H1 (cell line): ENCODE data around the gene ELP5. TPM values are rescaled to one million over a fixed set of nuclear protein-coding genes. Genes with fewer than 3 reads are reported as not detected.

Experiments
- CTCF ChIA-PET: fragments of 300-600 bp; sonication (Branson Sonifier 250); formaldehyde crosslinking; loops from one replicate; lab custom pipeline; 2021; ENCODE audit not compliant: partially characterized antibody; lab: Charles Lee
- POLR2A ChIA-PET: fragments of 300-600 bp; sonication (Branson Sonifier 250); formaldehyde crosslinking; loops from one replicate; lab custom pipeline; 2021; ENCODE audit warnings: inconsistent platforms; ENCODE audit not compliant: partially characterized antibody; lab: Charles Lee
- DNase-seq, 2 experiments: peaks; one replicate each; pipeline versions ENCODE4 v3.0.0 to v3.0.0-alpha.2; 2010 to 2022; ENCODE audit warnings: low spot score in 2 of 2, low read depth in 1 of 2, mixed read lengths in 1 of 2
- FAIRE-seq: peaks from 2 replicates; lab custom pipeline; 2011; peaks lifted over from hg19 to GRCh38; lab: Jason Lieb, UNC
- H2AFZ ChIP-seq: 2 replicates; pipeline ENCODE4 v1.8.1; 2012; ENCODE audit warnings: low read length, inconsistent platforms
- H2AK5ac ChIP-seq: 2 replicates; pipeline ENCODE4 v1.6.1; 2013; ENCODE audit warnings: low read depth, low read length
- H2BK120ac ChIP-seq: replicated peaks from 2 replicates; pipeline ENCODE3; 2013; ENCODE audit warnings: low read depth, low read length, inconsistent platforms
- H2BK12ac ChIP-seq: 2 replicates; pipeline ENCODE4 v1.6.1; 2013; ENCODE audit warnings: low read depth, low read length
- H2BK15ac ChIP-seq: 2 replicates; pipeline ENCODE4 v1.6.1; 2013; ENCODE audit warnings: low read length
- H2BK20ac ChIP-seq: 2 replicates; pipeline ENCODE4 v1.6.1; 2013; ENCODE audit warnings: low read length
- H2BK5ac ChIP-seq: 2 replicates; pipeline ENCODE4 v1.6.1; 2013; ENCODE audit warnings: low read depth, low read length
- H3K14ac ChIP-seq: 2 replicates; pipeline ENCODE4 v1.6.1; 2013; ENCODE audit warnings: inconsistent platforms; ENCODE audit not compliant: insufficient read length
- H3K18ac ChIP-seq: 2 replicates; pipeline ENCODE4 v1.6.1; 2013; ENCODE audit warnings: low read length; ENCODE audit errors: extremely low read depth
- H3K23ac ChIP-seq: 2 replicates; pipeline ENCODE4 v1.6.1; 2013; ENCODE audit warnings: inconsistent platforms; ENCODE audit not compliant: insufficient read length
- H3K23me2 ChIP-seq: 2 replicates; pipeline ENCODE4 v1.6.1; 2013; ENCODE audit warnings: low read depth, low read length
- H3K27ac ChIP-seq: 2 replicates; pipeline ENCODE4 v1.6.1; 2011; ENCODE audit warnings: low read depth, low read length, inconsistent platforms
- H3K27me3 ChIP-seq, 4 experiments: replicated peaks in 1 of 4; 1 replicate in 1 of 4; 2 replicates in 3 of 4; pipeline versions ENCODE4 v1.6.1 to v1.8.1; 2011 to 2013; ENCODE audit warnings: low read length in 3 of 4, mild to moderate bottlenecking in 3 of 4, inconsistent platforms in 2 of 4, mixed read lengths in 2 of 4, moderate library complexity in 1 of 4; ENCODE audit not compliant: control insufficient read depth in 3 of 4, insufficient read depth in 3 of 4; ENCODE audit errors: extremely low read depth in 1 of 4
- H3K36me3 ChIP-seq, 4 experiments: 2 replicates each; pipeline versions ENCODE4 v1.6.1 to v1.8.1; 2011 to 2013; ENCODE audit warnings: mild to moderate bottlenecking in 4 of 4, low read length in 3 of 4, moderate library complexity in 2 of 4, control low read depth in 1 of 4, inconsistent platforms in 1 of 4; ENCODE audit not compliant: insufficient read depth in 4 of 4, control insufficient read depth in 2 of 4
- H3K4ac ChIP-seq: replicated peaks from 2 replicates; pipeline ENCODE3; 2013; ENCODE audit warnings: low read length, low read depth, mixed read lengths, inconsistent platforms; ENCODE audit not compliant: insufficient read length
- H3K4me1 ChIP-seq, 4 experiments: replicated peaks in 1 of 4; 1 replicate in 1 of 4; 2 replicates in 3 of 4; pipeline versions ENCODE4 v1.6.1 to v1.8.1; 2011 to 2013; ENCODE audit warnings: low read length in 3 of 4, inconsistent platforms in 2 of 4, mixed read lengths in 1 of 4; ENCODE audit not compliant: insufficient read depth in 4 of 4, control insufficient read depth in 3 of 4
- H3K4me2 ChIP-seq, 2 experiments: 2 replicates each; pipeline versions ENCODE4 v1.6.1 to v1.8.1; 2011 to 2013; ENCODE audit warnings: low read depth in 2 of 2, low read length in 2 of 2, control low read depth in 1 of 2, inconsistent platforms in 1 of 2, mild to moderate bottlenecking in 1 of 2; ENCODE audit not compliant: insufficient read depth in 1 of 2
- H3K4me3 ChIP-seq, 4 experiments: fragments of 200-600, 300-600 bp in 1 of 4; sonication (generic), shearing (Covaris generic), sonication (Bioruptor Twin) in 1 of 4; 2 replicates each; pipeline versions ENCODE4 v1.5.1 to v1.8.1; 2011 to 2016; ENCODE audit warnings: low read length in 4 of 4, low read depth in 3 of 4, control low read depth in 2 of 4, inconsistent platforms in 2 of 4, mild to moderate bottlenecking in 2 of 4, mixed read lengths in 1 of 4, moderate library complexity in 1 of 4; ENCODE audit not compliant: insufficient read depth in 2 of 4; ENCODE audit errors: extremely low read depth in 1 of 4
- H3K56ac ChIP-seq: replicated peaks from 2 replicates; pipeline ENCODE3; 2013; ENCODE audit warnings: low read depth, mild to moderate bottlenecking, mixed read lengths, low read length, inconsistent platforms; ENCODE audit not compliant: insufficient read length
- H3K79me1 ChIP-seq: 2 replicates; pipeline ENCODE4 v1.6.1; 2013; ENCODE audit warnings: low read depth, low read length, control low read depth
- H3K79me2 ChIP-seq, 2 experiments: 2 replicates each; pipeline versions ENCODE4 v1.6.1 to v1.8.1; 2012 to 2013; ENCODE audit warnings: low read length in 2 of 2, mild to moderate bottlenecking in 2 of 2, inconsistent platforms in 1 of 2; ENCODE audit not compliant: insufficient read depth in 2 of 2, control insufficient read depth in 1 of 2
- H3K9ac ChIP-seq, 4 experiments: replicated peaks in 1 of 4; 1 replicate in 1 of 4; 2 replicates in 3 of 4; pipeline versions ENCODE4 v1.6.1 to v1.8.1; 2011 to 2013; ENCODE audit warnings: low read depth in 3 of 4, low read length in 3 of 4, control low read depth in 2 of 4, mild to moderate bottlenecking in 2 of 4, moderate library complexity in 2 of 4, inconsistent platforms in 1 of 4; ENCODE audit errors: extremely low read depth in 1 of 4
- H3K9me3 ChIP-seq, 2 experiments: 2 replicates each; pipeline versions ENCODE4 v1.6.1 to v1.8.1; 2012 to 2013; ENCODE audit warnings: mild to moderate bottlenecking in 2 of 2, moderate library complexity in 2 of 2, control low read depth in 1 of 2, inconsistent platforms in 1 of 2, low read depth in 1 of 2, low read length in 1 of 2, mixed read lengths in 1 of 2; ENCODE audit not compliant: insufficient read depth in 2 of 2
- H4K20me1 ChIP-seq, 2 experiments: replicated peaks in 1 of 2; 2 replicates each; pipeline versions ENCODE3 to v1.8.1; 2011 to 2013; ENCODE audit warnings: inconsistent platforms in 2 of 2, low read length in 2 of 2, mild to moderate bottlenecking in 1 of 2; ENCODE audit not compliant: insufficient read depth in 2 of 2, control insufficient read depth in 1 of 2
- H4K5ac ChIP-seq: 2 replicates; pipeline ENCODE4 v1.6.1; 2013; ENCODE audit warnings: low read length, low read depth, mixed read lengths, inconsistent platforms; ENCODE audit not compliant: insufficient read length
- H4K8ac ChIP-seq: 2 replicates; pipeline ENCODE4 v1.8.0; 2013; ENCODE audit warnings: mild to moderate bottlenecking, moderate library complexity, low read length, inconsistent platforms; ENCODE audit not compliant: insufficient read depth; ENCODE audit errors: extremely low read depth
- H4K91ac ChIP-seq: replicated peaks from 2 replicates; pipeline ENCODE3; 2013; ENCODE audit warnings: low read length, mixed read lengths, inconsistent platforms; ENCODE audit not compliant: insufficient read length
- ATF3 ChIP-seq: IDR thresholded peaks from 2 replicates; pipeline ENCODE4 v1.6.1; 2011; ENCODE audit warnings: low read depth, mild to moderate bottlenecking, low read length; ENCODE audit not compliant: insufficient read depth
- CHD1 ChIP-seq: IDR thresholded peaks from 2 replicates; pipeline ENCODE4 v1.6.1; 2012; ENCODE audit warnings: low read depth, low read length, improper control_type of control experiment
- CREB1 ChIP-seq: IDR thresholded peaks from 2 replicates; pipeline ENCODE4 v1.6.1; 2012; ENCODE audit warnings: inconsistent platforms
- JUN ChIP-seq: IDR thresholded peaks from 2 replicates; pipeline ENCODE4 v1.6.1; 2011; ENCODE audit warnings: low read depth, mild to moderate bottlenecking, improper control_type of control experiment, low read length
- KDM4A ChIP-seq: IDR thresholded peaks from one replicate; pipeline ENCODE4 v1.7.1; 2012; ENCODE audit warnings: low read depth, mild to moderate bottlenecking, moderate library complexity, low read length, inconsistent platforms; ENCODE audit not compliant: severe bottlenecking
- MAX ChIP-seq: IDR thresholded peaks from 2 replicates; pipeline ENCODE4 v1.6.1; 2012; ENCODE audit warnings: inconsistent platforms
- USF2 ChIP-seq: IDR thresholded peaks from 2 replicates; pipeline ENCODE4 v1.6.1; 2011; ENCODE audit warnings: low read length, improper control_type of control experiment
- WGBS, 2 experiments: shearing (Covaris generic) in 1 of 2; methylation state at CpG; one replicate each; pipeline versions ENCODE4 v1.1.6 to v1.1.7; 2013 to 2015; ENCODE audit warnings: low lambda C conversion rate in 2 of 2, mixed read lengths in 2 of 2, inconsistent platforms in 1 of 2, low coverage in 1 of 2, missing lambda C conversion rate in 1 of 2; ENCODE audit not compliant: insufficient replicate concordance in 2 of 2, insufficient coverage in 1 of 2, insufficient read length in 1 of 2; ENCODE audit errors: extremely low coverage in 1 of 2, missing lambda C conversion rate in 1 of 2; 5-methylcytosine and 5-hydroxymethylcytosine counted together
- polyA plus RNA-seq, 7 experiments: library from polyadenylated mRNA; depleted of rRNA in 3 of 7; stranded (reverse) in 5 of 7; unstranded in 2 of 7; fragments of >200 nt in 5 of 7; fragments of 200-250 nt in 2 of 7; gene quantifications; 1 replicate in 5 of 7; 2 replicates in 1 of 7; 4 replicates in 1 of 7; pipeline versions ENCODE4 v1.2.1 to v1.2.3, GENCODE V29; 2011 to 2013; ENCODE audit warnings: missing spikeins in 2 of 7, mixed read lengths in 2 of 7
- total RNA-seq: library from RNA; stranded (reverse); fragmentation: NEBNext Ultra II Directional; extraction: Animal tissue kit (Norgen Biotek cat#: 25700); gene quantifications from 2 replicates; pipeline ENCODE4 v1.2.1, GENCODE V29; 2021
- TF ChIP-seq, protein P1 (sequence below), 3 experiments: IDR thresholded peaks; 1 replicate in 2 of 3; 2 replicates in 1 of 3; pipeline versions ENCODE4 v1.5.1 to v1.6.1; 2011; ENCODE audit warnings: low read length in 3 of 3, mild to moderate bottlenecking in 3 of 3, inconsistent platforms in 2 of 3, low read depth in 1 of 3, moderate library complexity in 1 of 3; ENCODE audit not compliant: insufficient read depth in 1 of 3; ENCODE audit errors: control extremely low read depth in 1 of 3

The ELP5 gene
- total and polyA plus RNA-seq, 2 of the 8 experiments (the other 6 are each of a cell fraction or from before 2014, with no cell fraction given) = 75.4 to 107 TPM

DNA sequence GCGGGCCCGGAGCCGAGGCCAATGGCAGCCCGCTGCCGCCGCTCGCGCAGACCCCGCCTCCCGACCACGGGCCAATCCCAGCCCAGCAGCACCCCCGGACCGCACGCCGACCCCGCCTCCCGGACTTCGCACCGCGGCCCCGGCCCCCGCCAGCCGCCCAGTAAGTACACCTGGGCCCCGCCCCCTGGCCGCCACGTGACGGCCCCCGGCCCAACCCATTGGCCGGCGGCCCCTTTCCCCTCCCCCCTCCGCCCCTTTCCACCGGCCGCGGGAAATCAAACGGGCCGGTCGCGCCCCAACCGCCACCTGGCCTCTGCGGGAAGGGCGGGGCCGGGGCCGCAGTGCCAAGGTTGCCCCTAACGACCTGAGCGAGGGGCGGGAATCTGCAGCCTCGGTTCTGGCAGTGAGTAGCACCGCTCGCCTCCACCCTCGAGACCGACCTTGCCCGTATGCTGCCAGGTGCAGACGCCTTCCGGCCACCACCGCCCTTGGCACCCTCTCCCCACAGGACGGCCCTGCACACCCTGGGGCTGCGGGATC is 42.7 kb downstream of the ELP5 start, which contains the start of gene YBX2:
Gene YBX2 (minus strand): TSS at position 26 of the 540 bp plus-strand sequence. CDS start 139 bp downstream, outside the sequence.
- H4K20me1 ChIP-seq = peaks cover 0 to 9% of the 10 kb centered on the region in 2 experiments
- peak within 1 kb of the TSS; percentile 47; the same call in 1 of the 2 replicates for H2BK5ac ChIP-seq
- WGBS, 2 experiments = 2% methylated on average over 27 of the region's 57 CpGs; no CpG with 5 or more reads in 1 of the 2 experiments
- peak within 1 kb of the TSS; percentile 55 for H4K5ac ChIP-seq
- H3K36me3 ChIP-seq = no peaks in the 10 kb centered on the region
- H2BK12ac ChIP-seq = peak within 1 kb of the TSS; percentile 81; the same call in 1 of the 2 replicates
- peak in 1 of 2 experiments; percentile 97 for DNase-seq
- H3K56ac ChIP-seq = no peak within 1 kb of the TSS
- H2BK120ac ChIP-seq = no peak within 1 kb of the TSS
- peak within 1 kb of the TSS; percentile 60; the same call in 1 of the 2 replicates for H4K8ac ChIP-seq
- H3K4ac ChIP-seq = no peak within 1 kb of the TSS
- H4K91ac ChIP-seq = peak within 1 kb of the TSS; percentile 50
- peaks cover 2% of the 10 kb centered on the region; the same call in 1 of the 2 replicates for H3K79me1 ChIP-seq
- H3K23ac ChIP-seq = no peak within 1 kb of the TSS
- no peak within 1 kb of the TSS for H2BK15ac ChIP-seq
- ChIA-PET CTCF (no interaction called here), POLR2A (no interaction called here)
- peaks cover 2% of the 10 kb centered on the region; the same call in 1 of the 2 replicates for H3K23me2 ChIP-seq
- H3K9me3 ChIP-seq = no peaks in the 10 kb centered on the region; a peak in 1 of 4 replicates
- peaks cover 0 to 14% (median 6%) of the 10 kb centered on the region in 4 experiments; a peak in 6 of 7 replicates for H3K4me1 ChIP-seq
- H3K9ac ChIP-seq = peak within 1 kb of the TSS in 3 of 4 experiments; percentile 26 to 47 (median 36); a peak in 4 of 7 replicates
- peak within 1 kb of the TSS; percentile 46 to 65 (median 52) for H3K4me3 ChIP-seq
- H2BK20ac ChIP-seq = no peak within 1 kb of the TSS
- H3K18ac ChIP-seq = peak within 1 kb of the TSS; percentile 71
- H3K14ac ChIP-seq = no peak within 1 kb of the TSS
- H3K79me2 ChIP-seq = no peaks in the 10 kb centered on the region
- H2AK5ac ChIP-seq = no peak within 1 kb of the TSS
- no peak for FAIRE-seq
- H3K27ac ChIP-seq = no peak within 1 kb of the TSS
- H2AFZ ChIP-seq = no peak within 1 kb of the TSS
- H3K27me3 ChIP-seq = peaks cover 3 to 11% (median 9%) of the 10 kb centered on the region in 4 experiments
- H3K4me2 ChIP-seq = peak within 1 kb of the TSS; percentile 82 to 88
- TF ChIP-seq CHD1 (no peak), CREB1 (0 out of 2 replicates have a peak, but pooled peaks have one; percentile 21), USF2 (peak; percentile 85), KDM4A (peak; percentile 57), MAX (peak; percentile 82), JUN (no peak), ATF3 (peak; percentile 61)
- TF ChIP-seq, protein P1, sequence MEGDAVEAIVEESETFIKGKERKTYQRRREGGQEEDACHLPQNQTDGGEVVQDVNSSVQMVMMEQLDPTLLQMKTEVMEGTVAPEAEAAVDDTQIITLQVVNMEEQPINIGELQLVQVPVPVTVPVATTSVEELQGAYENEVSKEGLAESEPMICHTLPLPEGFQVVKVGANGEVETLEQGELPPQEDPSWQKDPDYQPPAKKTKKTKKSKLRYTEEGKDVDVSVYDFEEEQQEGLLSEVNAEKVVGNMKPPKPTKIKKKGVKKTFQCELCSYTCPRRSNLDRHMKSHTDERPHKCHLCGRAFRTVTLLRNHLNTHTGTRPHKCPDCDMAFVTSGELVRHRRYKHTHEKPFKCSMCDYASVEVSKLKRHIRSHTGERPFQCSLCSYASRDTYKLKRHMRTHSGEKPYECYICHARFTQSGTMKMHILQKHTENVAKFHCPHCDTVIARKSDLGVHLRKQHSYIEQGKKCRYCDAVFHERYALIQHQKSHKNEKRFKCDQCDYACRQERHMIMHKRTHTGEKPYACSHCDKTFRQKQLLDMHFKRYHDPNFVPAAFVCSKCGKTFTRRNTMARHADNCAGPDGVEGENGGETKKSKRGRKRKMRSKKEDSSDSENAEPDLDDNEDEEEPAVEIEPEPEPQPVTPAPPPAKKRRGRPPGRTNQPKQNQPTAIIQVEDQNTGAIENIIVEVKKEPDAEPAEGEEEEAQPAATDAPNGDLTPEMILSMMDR (IDR thresholded peaks at IDR 0.05; ENCODE audit: control extremely low read depth in 1 of 3, insufficient read depth in 1 of 3, low read depth in 1 of 3, low read length in 3 of 3) = no peak; a peak in 1 of 4 replicates
